Vagina (tissue), 2 donors: Measurements from ENCODE around the gene TNRC6B. TPM values are rescaled to one million over a fixed set of nuclear protein-coding genes. Genes with fewer than 3 reads are reported as not detected.

Experiments
- DNase-seq, 2 donors: peaks; one replicate each; pipeline ENCODE4 v3.0.0-alpha.2; 2017; ENCODE audit errors: extremely low spot score in 2 of 2
- H3K27ac ChIP-seq: fragments of 200-600 bp; sonication (generic); one replicate; pipeline ENCODE4 v1.5.1; 2019
- H3K27me3 ChIP-seq: fragments of 200-600 bp; sonication (generic); one replicate; pipeline ENCODE4 v1.5.1; 2019
- H3K36me3 ChIP-seq, 2 donors: fragments of 200-600 bp; sonication (generic); one replicate each; pipeline ENCODE4 v1.5.1; 2017 to 2019
- H3K4me1 ChIP-seq: fragments of 200-600 bp; sonication (generic); one replicate; pipeline ENCODE4 v1.5.1; 2019
- H3K4me3 ChIP-seq, 2 donors: fragments of 200-600 bp; sonication (generic); 1 replicate in 1 of 2; 2 replicates in 1 of 2; pipeline ENCODE4 v1.5.1; 2016 to 2019
- H3K9me3 ChIP-seq: fragments of 200-600 bp; sonication (generic); one replicate; pipeline ENCODE4 v1.5.1; 2019
- POLR2A ChIP-seq, 2 donors: fragments of 450-650 bp; IDR thresholded peaks; one replicate each; pipeline ENCODE4 v1.6.1; 2017; ENCODE audit warnings: antibody characterized with exemption in 2 of 2, mild to moderate bottlenecking in 2 of 2, moderate library complexity in 2 of 2
- POLR2AphosphoS5 ChIP-seq, 2 donors: sonication (generic); formaldehyde crosslinking; IDR thresholded peaks; one replicate each; pipeline ENCODE4 v1.9.0; 2017; ENCODE audit warnings: antibody characterized with exemption in 2 of 2, mild to moderate bottlenecking in 2 of 2, low read depth in 1 of 2; ENCODE audit not compliant: insufficient read depth in 1 of 2
- intact Hi-C: fragments of 100-400 bp; cut with DNase I; formaldehyde crosslinking; loops from one replicate; pipeline ENCODE4 v1.15.1; 2023
- total RNA-seq: library from RNA; depleted of rRNA; stranded (reverse); fragments of >200 nt; gene quantifications from one replicate; pipeline ENCODE4 v1.2.3, GENCODE V29; 2016
- TF ChIP-seq, protein P1 (sequence below), 3 experiments: fragments of 450-650 bp in 2 of 3; fragments of 200-600 bp in 1 of 3; sonication (generic) in 1 of 3; IDR thresholded peaks; one replicate each; pipeline ENCODE4 v1.5.1; 2017 to 2019; ENCODE audit warnings: antibody characterized with exemption in 3 of 3, mild to moderate bottlenecking in 2 of 3, moderate library complexity in 2 of 3

TNRC6B gene
- total RNA-seq, 1 donor from 2014 or later = 32.7 TPM

DNA sequence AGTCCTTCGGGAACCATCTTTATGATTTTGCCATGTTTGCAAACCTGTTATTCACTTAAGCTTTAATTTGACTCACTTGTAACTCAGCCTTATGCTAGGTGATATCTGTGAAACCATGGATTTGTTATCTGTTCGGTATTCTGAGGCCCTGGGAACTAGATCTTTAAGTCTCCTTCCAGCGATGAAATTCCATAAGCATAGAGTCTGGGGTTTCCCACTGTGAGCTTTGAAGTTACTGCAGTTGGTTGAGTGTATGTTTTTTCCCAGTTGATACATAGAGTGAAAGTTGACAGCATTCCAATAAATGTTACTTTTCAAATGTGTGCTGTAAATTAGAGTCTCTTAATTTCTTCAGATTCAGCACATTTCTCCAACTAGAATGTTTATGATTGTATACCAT is 66.9 kb downstream of the TNRC6B start:
- TF ChIP-seq, protein P1, sequence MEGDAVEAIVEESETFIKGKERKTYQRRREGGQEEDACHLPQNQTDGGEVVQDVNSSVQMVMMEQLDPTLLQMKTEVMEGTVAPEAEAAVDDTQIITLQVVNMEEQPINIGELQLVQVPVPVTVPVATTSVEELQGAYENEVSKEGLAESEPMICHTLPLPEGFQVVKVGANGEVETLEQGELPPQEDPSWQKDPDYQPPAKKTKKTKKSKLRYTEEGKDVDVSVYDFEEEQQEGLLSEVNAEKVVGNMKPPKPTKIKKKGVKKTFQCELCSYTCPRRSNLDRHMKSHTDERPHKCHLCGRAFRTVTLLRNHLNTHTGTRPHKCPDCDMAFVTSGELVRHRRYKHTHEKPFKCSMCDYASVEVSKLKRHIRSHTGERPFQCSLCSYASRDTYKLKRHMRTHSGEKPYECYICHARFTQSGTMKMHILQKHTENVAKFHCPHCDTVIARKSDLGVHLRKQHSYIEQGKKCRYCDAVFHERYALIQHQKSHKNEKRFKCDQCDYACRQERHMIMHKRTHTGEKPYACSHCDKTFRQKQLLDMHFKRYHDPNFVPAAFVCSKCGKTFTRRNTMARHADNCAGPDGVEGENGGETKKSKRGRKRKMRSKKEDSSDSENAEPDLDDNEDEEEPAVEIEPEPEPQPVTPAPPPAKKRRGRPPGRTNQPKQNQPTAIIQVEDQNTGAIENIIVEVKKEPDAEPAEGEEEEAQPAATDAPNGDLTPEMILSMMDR (IDR thresholded peaks at IDR 0.05) = no peak
- TF ChIP-seq POLR2A (IDR thresholded peaks at IDR 0.05) = no peak
- H3K9me3 ChIP-seq = no peaks in the 10 kb centered on the region
- intact Hi-C loops = no loop called here
- H3K36me3 ChIP-seq = no peaks in the 10 kb centered on the region
- no peaks in the 10 kb centered on the region for H3K27me3 ChIP-seq
- H3K4me3 ChIP-seq = no peak overlapping the region
- no peak for DNase-seq
- H3K4me1 ChIP-seq = peaks cover 17% of the 10 kb centered on the region
- H3K27ac ChIP-seq = no peak overlapping the region

DNA sequence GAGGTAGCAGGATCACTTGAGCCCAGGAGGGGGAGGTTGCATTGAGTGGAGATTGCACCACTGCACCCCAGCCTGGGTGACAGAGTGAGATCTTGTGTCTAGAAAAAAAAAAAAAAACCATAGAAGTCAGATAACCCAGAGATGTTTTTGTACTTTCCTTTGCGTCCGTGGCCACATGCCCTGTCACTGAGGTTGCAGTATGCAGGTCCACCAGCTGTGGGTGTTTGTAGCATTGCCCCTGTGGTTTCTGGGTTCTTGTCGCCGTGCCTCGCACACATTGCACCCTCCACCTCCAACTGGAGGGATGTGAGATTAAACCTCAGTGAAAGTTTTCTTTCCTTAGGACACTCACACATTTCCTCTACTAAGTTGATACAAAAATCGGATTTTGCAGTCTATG is 70.3 kb downstream of the TNRC6B start:
- Histone ChIP-seq H3K36me3 (no peaks in the 10 kb centered on the region), H3K4me1 (peaks cover 4% of the 10 kb centered on the region), H3K9me3 (no peaks in the 10 kb centered on the region), H3K27ac (no peak overlapping the region), H3K27me3 (no peaks in the 10 kb centered on the region), H3K4me3 (no peak overlapping the region)
- TF ChIP-seq, protein P1 (IDR thresholded peaks at IDR 0.05) = no peak
- peak in 1 of 2 donors; percentile 23 for TF ChIP-seq POLR2AphosphoS5 (IDR thresholded peaks at IDR 0.05; ENCODE audit: insufficient read depth in 1 of 2, low read depth in 1 of 2)
- intact Hi-C loops = no loop called here
- DNase-seq = no peak

GRCh38 chr22:40249286-40249685 is 71.6 kb downstream of the TNRC6B start:
- Histone ChIP-seq H3K4me1 (no peaks in the 10 kb centered on the region), H3K4me3 (no peak overlapping the region), H3K27me3 (no peaks in the 10 kb centered on the region), H3K36me3 (no peaks in the 10 kb centered on the region), H3K27ac (no peak overlapping the region), H3K9me3 (no peaks in the 10 kb centered on the region)
- intact Hi-C loops = no loop called here
- TF ChIP-seq, protein P1 (IDR thresholded peaks at IDR 0.05) = no peak
- no peak for TF ChIP-seq POLR2A (IDR thresholded peaks at IDR 0.05)
- no peak for TF ChIP-seq POLR2AphosphoS5 (IDR thresholded peaks at IDR 0.05; ENCODE audit: insufficient read depth in 1 of 2, low read depth in 1 of 2)
- DNase-seq = no peak

GRCh38 chr22:40250608-40251007 is 72.9 kb downstream of the TNRC6B start:
- H3K36me3 ChIP-seq = no peaks in the 10 kb centered on the region
- no peak for DNase-seq
- peaks cover under 1% of the 10 kb centered on the region for H3K4me1 ChIP-seq

GRCh38 chr22:40251106-40251505 is 73.4 kb downstream of the TNRC6B start:
- H3K36me3 ChIP-seq = no peaks in the 10 kb centered on the region
- H3K4me1 ChIP-seq = peaks cover 5% of the 10 kb centered on the region
- no peaks in the 10 kb centered on the region for H3K9me3 ChIP-seq
- H3K27ac ChIP-seq = no peak overlapping the region
- no peak overlapping the region for H3K4me3 ChIP-seq
- intact Hi-C loops = no loop called here
- H3K27me3 ChIP-seq = no peaks in the 10 kb centered on the region
- DNase-seq = no peak
- TF ChIP-seq, protein P1 (IDR thresholded peaks at IDR 0.05) = no peak
- TF ChIP-seq POLR2AphosphoS5 (IDR thresholded peaks at IDR 0.05; ENCODE audit: insufficient read depth in 1 of 2, low read depth in 1 of 2) = no peak
- TF ChIP-seq POLR2A (IDR thresholded peaks at IDR 0.05) = no peak

More at GRCh38 chr22:40250608-40251007, 72.9 kb downstream of the TNRC6B start:
- TF ChIP-seq POLR2A (IDR thresholded peaks at IDR 0.05) (no peak), POLR2AphosphoS5 (IDR thresholded peaks at IDR 0.05; ENCODE audit: insufficient read depth in 1 of 2, low read depth in 1 of 2) (no peak)
- TF ChIP-seq, protein P1 (IDR thresholded peaks at IDR 0.05) = no peak
- no peaks in the 10 kb centered on the region for H3K27me3 ChIP-seq
- H3K27ac ChIP-seq = no peak overlapping the region
- intact Hi-C loops = no loop called here
- no peak overlapping the region for H3K4me3 ChIP-seq
- H3K9me3 ChIP-seq = no peaks in the 10 kb centered on the region
